PC-9 (cell line): ENCODE data around the gene MRPS27.

ENCODE experiments used
- CTCF ChIP-seq: fragments of 200-600 bp; sonication (generic); conservative IDR thresholded peaks from 2 replicates; pipeline ENCODE4 v1.6.1; 2017; ENCODE audit warnings: mixed run types, antibody characterized with exemption, mild to moderate bottlenecking, moderate library complexity
- EZH2 ChIP-seq: fragments of 200-600 bp; sonication (generic); IDR thresholded peaks from 2 replicates; pipeline ENCODE4 v1.8.0; 2017; ENCODE audit warnings: antibody characterized with exemption, low read depth

DNA sequence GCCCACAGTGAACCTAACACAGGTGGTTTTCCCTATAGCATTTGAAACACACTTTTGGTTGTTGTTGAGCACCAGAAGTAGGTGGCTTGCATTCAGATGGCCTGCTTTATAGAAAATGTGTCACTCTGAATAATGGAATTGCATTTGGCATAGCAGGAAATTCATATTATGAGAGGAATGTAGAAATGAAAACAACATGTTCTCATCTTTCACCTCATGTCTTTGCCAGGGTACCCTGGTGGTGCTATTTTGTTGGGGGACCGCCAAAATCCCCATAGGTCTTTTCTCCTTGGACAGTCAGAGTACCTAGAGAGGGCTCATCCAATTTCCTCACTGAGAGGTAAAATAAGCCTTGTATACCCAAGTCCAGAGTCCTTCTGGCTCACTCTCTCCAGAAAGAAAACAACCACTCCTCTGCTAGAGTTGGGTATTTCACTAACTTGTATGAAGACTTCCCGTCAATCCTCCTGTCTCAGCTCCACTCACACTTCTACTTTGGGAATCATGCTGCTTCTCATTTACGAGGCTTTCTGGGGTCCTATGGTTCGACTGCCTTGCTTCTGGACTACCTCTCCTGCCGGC is 67.4 kb downstream of the MRPS27 start:
- no peak for TF ChIP-seq EZH2
- no peak for TF ChIP-seq CTCF
